Measurements from ENCODE around the gene ZBTB1. TPM values are rescaled to one million over a fixed set of nuclear protein-coding genes. Genes with fewer than 3 reads are reported as not detected.

The ZBTB1 gene
- total and polyA plus RNA-seq, 10 of the 15 experiments (the other 5 are each of a cell fraction or from before 2014, with no cell fraction given), result 12.3 to 127 (median 40.0) TPM

DNA sequence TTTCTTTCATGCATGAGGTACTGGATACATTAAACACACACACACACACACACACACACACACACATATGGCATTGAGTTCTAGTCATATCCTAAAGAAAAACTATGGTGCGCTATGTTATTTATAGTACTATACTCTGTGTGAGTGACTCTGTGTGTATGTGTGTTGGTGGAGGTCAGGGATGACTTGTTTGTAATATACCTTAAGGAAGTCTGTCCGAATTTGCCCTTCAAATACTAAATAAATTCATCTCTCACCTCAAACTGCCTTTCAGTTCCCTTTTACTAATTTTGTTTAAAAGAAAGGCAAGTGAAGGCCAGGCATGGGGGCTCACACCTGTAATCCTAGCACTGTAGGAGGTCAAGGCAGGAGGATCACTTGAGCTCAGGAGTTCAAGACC, 41.4 kb upstream of the ZBTB1 start (continued):
- TF ChIP-seq, protein P1, sequence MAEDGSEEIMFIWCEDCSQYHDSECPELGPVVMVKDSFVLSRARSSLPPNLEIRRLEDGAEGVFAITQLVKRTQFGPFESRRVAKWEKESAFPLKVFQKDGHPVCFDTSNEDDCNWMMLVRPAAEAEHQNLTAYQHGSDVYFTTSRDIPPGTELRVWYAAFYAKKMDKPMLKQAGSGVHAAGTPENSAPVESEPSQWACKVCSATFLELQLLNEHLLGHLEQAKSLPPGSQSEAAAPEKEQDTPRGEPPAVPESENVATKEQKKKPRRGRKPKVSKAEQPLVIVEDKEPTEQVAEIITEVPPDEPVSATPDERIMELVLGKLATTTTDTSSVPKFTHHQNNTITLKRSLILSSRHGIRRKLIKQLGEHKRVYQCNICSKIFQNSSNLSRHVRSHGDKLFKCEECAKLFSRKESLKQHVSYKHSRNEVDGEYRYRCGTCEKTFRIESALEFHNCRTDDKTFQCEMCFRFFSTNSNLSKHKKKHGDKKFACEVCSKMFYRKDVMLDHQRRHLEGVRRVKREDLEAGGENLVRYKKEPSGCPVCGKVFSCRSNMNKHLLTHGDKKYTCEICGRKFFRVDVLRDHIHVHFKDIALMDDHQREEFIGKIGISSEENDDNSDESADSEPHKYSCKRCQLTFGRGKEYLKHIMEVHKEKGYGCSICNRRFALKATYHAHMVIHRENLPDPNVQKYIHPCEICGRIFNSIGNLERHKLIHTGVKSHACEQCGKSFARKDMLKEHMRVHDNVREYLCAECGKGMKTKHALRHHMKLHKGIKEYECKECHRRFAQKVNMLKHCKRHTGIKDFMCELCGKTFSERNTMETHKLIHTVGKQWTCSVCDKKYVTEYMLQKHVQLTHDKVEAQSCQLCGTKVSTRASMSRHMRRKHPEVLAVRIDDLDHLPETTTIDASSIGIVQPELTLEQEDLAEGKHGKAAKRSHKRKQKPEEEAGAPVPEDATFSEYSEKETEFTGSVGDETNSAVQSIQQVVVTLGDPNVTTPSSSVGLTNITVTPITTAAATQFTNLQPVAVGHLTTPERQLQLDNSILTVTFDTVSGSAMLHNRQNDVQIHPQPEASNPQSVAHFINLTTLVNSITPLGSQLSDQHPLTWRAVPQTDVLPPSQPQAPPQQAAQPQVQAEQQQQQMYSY (CRISPR knock-in tag; IDR thresholded peaks at IDR 0.05), result no peak
- TF ChIP-seq RAD21 (IDR thresholded peaks at IDR 0.05; ENCODE audit: insufficient read depth, low read depth, low read length) (no peak), POLR2AphosphoS2 (IDR thresholded peaks at IDR 0.05; ENCODE audit: low read depth, low read length) (no peak), CEBPZ (IDR thresholded peaks at IDR 0.05; ENCODE audit: low read depth, low read length) (no peak), NFXL1 (IDR thresholded peaks at IDR 0.05; ENCODE audit: borderline replicate concordance) (no peak), YBX1 (IDR thresholded peaks at IDR 0.05) (no peak), ZNF384 (IDR thresholded peaks at IDR 0.05; ENCODE audit: borderline replicate concordance, low read depth, low read length) (no peak), SMAD5 (IDR thresholded peaks at IDR 0.05; ENCODE audit: low read depth) (no peak), MAX (IDR thresholded peaks at IDR 0.05; ENCODE audit: low read depth, low read length) (no peak), NRF1 (conservative IDR thresholded peaks at IDR 0.05; ENCODE audit: low read depth, low read length) (no peak), KAT2A (conservative IDR thresholded peaks at IDR 0.05; ENCODE audit: control insufficient read depth, low read depth, low read length) (no peak), IKZF1 (conservative IDR thresholded peaks at IDR 0.05) (peak; percentile 79), CREM (IDR thresholded peaks at IDR 0.05; ENCODE audit: low read depth) (0 out of 2 replicates have a peak, but pooled peaks have one; percentile 9), MYC (IDR thresholded peaks at IDR 0.05; ENCODE audit: insufficient read depth, insufficient read length, insufficient replicate concordance, low read length, severe bottlenecking) (no peak), TBL1XR1 (IDR thresholded peaks at IDR 0.05; ENCODE audit: low read depth, low read length) (no peak), ATF7 (IDR thresholded peaks at IDR 0.05; ENCODE audit: low read depth) (no peak), ZNF622 (IDR thresholded peaks at IDR 0.05) (no peak)
- TF ChIP-seq, protein P2, sequence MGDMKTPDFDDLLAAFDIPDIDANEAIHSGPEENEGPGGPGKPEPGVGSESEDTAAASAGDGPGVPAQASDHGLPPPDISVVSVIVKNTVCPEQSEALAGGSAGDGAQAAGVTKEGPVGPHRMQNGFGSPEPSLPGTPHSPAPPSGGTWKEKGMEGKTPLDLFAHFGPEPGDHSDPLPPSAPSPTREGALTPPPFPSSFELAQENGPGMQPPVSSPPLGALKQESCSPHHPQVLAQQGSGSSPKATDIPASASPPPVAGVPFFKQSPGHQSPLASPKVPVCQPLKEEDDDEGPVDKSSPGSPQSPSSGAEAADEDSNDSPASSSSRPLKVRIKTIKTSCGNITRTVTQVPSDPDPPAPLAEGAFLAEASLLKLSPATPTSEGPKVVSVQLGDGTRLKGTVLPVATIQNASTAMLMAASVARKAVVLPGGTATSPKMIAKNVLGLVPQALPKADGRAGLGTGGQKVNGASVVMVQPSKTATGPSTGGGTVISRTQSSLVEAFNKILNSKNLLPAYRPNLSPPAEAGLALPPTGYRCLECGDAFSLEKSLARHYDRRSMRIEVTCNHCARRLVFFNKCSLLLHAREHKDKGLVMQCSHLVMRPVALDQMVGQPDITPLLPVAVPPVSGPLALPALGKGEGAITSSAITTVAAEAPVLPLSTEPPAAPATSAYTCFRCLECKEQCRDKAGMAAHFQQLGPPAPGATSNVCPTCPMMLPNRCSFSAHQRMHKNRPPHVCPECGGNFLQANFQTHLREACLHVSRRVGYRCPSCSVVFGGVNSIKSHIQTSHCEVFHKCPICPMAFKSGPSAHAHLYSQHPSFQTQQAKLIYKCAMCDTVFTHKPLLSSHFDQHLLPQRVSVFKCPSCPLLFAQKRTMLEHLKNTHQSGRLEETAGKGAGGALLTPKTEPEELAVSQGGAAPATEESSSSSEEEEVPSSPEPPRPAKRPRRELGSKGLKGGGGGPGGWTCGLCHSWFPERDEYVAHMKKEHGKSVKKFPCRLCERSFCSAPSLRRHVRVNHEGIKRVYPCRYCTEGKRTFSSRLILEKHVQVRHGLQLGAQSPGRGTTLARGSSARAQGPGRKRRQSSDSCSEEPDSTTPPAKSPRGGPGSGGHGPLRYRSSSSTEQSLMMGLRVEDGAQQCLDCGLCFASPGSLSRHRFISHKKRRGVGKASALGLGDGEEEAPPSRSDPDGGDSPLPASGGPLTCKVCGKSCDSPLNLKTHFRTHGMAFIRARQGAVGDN (IDR thresholded peaks at IDR 0.05), result no peak
- TF ChIP-seq, protein P3, sequence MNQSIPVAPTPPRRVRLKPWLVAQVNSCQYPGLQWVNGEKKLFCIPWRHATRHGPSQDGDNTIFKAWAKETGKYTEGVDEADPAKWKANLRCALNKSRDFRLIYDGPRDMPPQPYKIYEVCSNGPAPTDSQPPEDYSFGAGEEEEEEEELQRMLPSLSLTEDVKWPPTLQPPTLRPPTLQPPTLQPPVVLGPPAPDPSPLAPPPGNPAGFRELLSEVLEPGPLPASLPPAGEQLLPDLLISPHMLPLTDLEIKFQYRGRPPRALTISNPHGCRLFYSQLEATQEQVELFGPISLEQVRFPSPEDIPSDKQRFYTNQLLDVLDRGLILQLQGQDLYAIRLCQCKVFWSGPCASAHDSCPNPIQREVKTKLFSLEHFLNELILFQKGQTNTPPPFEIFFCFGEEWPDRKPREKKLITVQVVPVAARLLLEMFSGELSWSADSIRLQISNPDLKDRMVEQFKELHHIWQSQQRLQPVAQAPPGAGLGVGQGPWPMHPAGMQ (IDR thresholded peaks at IDR 0.05; ENCODE audit: borderline replicate concordance), result no peak

Data from GM12878 (cell line).